GM19463 (cell line): ENCODE measurements around the gene F3.

ENCODE experiments used
- ATAC-seq: cut with Tn5 transposase; IDR thresholded peaks from one replicate; pipeline ENCODE4 v1.9.1; 2021; ENCODE audit warnings: mild to moderate bottlenecking, moderate library complexity; ENCODE audit not compliant: unreplicated experiment

Gene F3

DNA sequence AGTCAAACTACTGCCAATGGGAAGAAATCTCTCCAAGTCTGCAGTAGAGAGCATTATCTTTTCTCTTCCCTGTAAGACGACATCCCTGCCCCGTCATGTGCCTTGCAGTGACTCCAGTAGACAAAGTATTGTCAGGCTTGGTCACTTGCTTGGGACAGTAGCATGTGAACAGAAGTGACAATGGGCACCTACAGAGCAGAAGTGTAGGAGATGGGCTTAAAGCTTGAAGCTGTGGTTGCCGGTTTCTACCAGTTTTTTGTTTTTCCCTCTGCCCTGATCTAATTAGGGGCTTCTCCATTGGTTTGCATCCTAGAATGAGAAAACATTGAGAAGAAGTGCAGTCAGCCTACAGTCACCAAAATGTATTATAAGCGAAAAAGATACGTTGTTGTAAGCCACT is 12.7 kb downstream of the F3 start:
- no peak for ATAC-seq

DNA sequence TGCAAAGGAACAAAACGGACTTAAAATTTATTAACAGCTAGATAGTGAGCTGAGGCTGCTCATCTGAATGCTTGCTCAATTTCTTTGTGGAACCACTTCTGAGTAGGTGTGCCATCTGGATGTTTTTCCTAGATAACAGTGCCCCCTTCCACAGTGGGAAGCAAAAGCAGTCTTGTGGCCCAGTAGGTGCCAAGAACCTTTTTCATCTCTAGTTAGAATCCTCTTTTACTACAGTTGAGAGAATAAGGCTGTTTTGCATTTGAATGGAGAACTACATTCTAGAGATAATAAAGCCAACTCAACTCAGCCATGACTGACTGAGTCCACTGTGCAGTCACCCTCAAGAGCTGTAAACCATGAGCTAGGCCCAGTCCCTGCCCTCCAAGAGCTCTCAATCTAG is 13.3 kb downstream of the F3 start:
- ATAC-seq: no peak

DNA sequence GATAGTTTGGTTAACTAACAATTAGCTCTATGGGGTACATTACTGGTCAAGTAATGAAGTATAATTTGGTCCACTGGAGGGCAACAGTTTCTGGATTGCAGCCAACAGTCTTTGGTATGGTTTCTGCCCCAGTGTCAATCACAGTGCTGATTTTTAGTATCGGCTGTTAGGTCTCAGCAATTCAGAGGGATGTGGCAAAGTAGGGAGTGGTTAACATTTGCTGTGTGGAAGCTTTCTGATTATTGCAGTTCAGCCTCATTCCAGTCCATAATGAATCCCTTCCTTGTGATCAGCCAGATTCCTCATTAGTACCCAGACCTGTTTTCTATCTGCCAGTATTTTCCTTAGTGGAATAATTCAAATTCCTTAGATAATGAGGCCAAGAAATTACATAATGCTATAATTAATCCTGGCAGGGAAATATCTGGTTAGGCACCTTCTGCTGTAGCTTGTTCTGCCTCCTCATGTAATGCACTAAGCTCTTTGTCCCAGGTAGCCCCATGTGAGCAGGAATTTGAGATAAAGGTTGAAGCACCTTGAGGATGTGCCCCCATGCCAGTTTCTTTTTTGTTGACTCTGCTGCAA is 14.0 kb downstream of the F3 start:
- no peak for ATAC-seq

DNA sequence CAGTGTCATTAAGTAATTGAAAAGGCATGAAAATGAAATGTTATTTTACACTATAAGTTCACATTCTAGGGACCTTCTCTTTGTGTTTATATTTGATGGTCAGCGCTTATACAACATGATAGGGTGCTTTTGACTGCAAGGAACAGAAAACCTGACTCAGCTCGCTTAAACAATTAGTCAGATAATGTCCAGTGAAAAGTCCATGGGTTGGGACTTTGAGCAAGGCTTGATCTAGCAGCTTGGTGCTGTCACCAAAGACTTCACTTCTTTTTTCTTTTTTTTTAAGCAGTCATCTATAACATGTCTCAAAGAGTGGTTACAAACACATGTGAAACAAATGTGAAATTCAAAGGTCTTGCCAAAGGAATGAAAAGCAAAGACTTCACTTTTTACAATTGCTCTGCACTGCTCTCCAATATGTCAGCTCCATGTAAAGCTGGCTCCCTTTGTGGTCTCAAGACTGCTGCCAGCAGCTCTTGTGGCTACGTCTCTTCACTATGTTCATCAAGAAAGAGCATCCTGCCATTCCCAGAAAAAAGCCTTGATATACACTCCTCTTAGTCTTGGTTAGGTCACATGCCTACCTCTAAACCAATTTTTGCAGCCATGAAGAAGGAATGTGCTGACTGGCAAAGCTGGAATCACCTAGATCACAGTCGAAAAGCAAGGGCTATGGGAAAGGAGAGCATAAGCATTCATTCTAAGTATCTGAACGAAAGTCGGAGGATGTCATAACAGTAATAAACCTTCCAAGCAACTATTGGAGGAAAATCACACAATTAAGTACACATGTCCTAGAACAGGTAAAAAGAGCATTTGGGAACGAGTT is 15.2 kb downstream of the F3 start:
- ATAC-seq: no peak

DNA sequence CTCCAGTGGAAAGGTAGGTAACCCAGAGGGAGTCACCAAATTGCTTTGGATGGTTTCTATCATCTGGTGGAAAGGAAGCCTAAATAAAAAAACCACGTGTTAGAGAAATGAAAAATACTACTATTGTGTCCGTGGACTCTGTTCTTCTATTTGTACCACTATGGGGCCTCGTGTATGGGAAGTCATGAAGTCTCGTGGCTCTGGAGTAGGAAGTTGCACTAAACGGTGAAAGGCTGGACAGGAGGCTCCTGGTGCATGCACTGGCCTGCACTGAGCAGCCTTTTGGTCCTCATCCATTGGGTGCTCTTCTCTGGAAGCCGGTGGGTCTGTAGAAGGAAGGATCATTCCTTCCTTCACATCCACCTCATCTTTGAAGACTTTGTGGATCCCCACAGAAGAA is 17.0 kb downstream of the F3 start:
- ATAC-seq: no peak

DNA sequence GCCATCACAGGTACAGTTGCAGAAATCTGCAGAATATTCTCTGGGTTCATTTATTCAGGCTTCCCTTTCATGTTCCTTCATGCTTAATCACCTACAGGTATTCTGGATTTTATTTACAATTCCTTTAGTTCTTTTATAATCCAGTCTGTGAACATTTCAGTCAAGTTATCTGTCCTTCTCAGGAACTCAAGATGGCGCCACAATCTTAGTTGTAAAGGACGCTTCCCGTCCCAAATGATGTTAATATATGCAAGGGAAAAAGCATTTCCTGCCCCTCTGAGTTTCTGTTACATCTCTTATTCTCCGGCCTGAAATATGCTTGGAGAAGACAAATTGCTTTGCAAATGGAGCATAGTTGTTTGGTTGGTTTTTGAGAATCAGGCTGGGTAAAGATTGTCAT is 19.3 kb downstream of the F3 start:
- ATAC-seq: no peak

DNA sequence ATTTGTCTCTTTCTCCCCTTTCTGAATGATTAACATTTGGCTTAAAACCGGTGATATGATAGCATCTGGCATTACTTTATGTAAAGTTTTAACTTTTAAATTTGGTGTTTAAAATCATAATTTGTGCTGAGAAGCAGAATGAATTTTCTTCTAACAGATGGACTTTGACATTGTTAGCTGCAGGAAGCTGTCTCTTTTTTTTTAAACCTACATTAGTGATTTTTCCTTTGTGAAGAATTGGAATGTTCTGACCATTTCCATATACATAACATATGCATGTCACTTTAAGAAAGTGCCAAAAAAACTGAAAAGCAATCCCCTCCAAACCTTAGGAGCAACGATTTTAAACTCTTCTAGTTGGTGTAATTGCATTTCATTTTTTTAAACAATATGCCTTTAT is 22.2 kb downstream of the F3 start:
- no peak for ATAC-seq

DNA sequence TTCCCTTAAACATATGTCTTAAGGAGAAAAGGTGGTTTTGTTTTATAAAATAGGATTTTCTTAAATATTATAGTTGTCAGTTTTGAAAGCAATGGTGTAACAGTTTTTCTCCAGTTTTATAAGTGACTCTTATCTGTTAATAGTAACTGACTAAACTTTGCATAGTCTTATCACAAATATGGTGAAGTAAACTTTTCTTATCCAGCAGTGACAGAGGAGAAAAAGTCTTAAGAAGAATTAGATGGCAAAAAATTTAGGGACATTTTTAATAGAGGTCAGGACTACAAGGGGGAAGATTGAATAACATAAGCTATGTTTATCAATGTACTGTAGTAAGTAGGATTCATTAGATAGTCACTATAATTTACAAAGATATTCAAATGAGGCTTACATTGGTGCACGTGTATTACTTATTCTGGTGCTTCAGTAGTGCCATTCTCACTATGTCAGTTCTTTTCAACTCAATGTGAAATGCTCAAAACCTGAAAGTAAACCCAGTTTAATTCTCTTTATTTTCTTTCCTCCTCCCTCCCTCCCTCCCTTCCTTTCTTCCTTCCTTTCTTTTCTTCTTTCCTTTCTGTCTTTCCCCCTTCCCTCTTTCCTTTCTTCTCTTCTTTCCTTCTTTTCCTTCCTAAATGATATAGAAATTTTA is 26.1 kb downstream of the F3 start:
- ATAC-seq: no peak

DNA sequence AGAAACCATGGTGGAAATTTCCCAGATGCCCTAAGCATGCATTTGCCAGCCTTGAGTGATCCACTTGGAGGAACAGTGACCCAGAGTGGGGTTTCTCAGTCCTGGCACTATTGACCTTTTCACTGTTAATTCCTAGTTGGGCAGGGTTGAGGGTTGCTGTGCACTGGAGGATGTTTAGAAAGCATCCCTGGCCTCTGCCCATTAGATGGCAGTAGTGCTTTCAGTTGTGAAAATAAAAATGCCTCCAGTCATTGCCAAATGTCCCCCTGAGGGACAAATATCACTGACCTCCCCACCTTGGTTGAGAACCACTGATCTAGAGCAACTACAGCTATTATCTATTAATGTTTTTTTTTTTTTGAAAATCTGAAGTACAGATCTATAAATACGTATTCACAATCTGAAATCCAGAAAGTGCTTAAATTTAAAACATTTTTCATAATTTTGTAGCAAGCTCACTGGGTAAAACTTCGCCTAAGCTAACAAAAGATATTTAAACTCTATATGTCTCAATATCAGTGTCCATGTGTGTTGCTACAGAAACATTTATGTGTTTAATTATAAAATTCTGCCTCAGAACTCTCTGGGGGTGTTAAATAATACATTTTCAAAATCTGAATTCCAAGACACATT is 27.3 kb downstream of the F3 start:
- ATAC-seq: no peak

DNA sequence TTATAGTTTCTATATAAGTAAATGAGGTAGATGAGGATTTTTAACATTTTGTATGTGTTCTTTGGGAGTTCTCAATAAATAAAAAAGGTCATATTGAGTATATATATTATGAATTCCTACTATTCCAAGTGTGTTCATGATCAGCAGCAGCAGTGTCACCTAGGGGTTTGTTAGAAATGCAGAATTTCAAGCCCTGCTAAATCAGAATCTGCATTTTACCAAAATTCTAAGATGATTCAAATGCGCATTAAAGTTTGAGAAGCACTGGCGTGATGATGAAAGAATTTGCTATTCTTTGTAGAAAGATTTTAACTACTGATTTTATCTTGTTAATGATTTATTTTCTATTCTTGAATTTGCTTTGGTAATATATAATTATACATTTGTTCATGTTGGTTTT is 28.7 kb downstream of the F3 start:
- ATAC-seq: no peak

DNA sequence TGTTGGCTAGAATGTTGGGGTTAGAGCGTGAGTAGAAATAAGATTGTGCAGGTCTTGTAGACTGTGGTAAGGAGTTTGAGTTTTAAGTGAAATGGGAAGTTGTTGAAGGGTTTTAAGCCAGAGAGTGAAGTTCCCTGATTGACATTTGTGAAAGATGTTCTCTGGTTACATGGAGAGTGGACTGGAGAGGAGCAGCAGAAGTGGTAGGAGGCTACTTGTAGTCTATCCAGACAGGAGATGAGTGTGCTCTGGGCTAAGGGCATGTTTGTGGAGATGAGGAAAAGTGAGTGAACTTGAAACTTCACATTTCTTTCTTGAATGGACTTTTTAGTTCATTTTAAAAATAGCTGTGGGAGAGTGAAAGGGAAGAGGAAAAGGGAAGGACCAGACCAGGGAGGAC is 37.0 kb downstream of the F3 start:
- no peak for ATAC-seq

DNA sequence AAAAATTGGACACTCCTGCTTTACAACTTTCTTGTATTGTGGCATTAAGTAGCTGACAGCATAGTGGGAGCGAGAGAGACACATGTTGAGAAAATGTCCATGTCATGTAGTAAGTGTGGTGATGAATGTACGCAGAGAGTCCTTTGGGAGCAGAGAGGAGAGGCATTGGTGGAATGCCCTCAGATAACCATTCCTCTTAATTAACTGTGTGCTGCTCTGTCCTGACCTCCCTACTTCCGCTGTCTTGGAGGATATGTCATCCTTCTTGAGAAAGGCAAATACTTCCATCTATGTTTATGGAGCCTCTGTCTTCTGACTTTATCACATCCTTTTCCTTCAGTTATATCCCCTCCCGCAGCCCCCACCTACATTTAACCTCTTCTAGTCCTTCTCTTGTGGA is 38.4 kb downstream of the F3 start:
- ATAC-seq: no peak

DNA sequence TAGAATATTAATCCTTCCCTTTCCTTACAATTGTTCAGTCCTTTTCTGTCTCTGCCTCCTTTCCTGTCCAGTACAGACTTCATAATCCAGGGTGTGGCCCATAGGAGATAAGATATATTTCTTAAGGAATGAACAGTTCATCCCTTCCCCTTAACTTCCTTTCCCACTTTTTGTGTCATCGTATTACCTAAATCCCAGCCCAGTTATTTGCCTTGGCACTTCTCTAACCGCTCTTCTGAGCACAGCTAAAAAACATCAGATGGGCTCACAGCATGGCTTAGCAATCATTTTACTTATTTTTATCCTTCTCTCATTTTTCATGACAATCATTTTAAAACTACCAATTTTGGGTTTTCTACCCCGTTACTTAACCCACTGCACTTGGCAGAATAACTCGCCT is 39.6 kb downstream of the F3 start:
- ATAC-seq: no peak

DNA sequence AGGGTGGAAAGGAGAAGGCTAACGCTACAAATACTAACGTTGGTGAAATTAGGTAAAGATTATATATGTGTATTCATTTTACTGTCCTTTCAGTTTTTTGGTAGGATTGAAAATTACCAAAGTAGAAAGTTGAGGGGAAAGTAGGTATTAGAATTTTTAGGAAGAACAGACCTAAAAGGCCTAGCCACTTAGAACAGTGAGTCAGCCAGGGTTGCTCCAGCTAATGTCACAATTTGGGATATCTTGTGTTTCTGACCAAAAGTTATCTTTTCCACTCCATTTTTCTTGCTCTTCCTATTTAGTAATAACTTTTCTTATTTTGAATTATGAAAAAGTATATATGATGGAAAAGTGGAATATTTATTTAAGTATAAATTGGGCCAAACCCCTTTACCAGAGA is 40.1 kb downstream of the F3 start:
- no peak for ATAC-seq

DNA sequence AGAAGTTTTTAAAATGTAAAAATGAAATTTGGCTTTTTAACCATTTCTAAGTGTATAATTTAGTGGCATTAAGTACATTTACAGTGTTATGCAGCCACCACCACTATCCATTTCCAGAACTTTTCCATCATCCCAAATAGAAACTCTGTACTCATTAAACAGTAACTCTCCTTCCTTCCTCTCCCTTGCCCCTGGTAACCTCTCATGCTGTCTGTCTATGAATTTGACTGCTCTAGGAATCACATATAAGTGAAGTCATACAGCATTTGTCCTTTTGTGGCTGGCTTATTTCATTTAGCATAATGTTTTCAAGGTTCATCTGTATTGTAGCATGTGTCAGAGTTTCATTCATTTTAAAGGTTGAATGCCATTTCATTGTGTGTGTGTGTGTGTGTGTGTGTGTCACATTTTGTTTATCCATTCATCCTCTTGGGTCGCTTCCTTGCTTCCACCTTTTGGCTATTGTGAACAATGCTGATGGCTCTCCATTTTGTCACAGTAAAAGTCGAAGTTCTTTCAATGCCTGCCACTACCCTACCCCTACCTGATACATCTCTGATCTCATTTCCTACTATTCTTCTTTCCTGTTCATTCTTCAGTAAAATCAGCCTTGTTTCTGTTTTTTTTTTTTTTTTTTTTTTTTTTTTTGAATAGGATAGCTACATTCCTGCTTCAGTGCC is 45.3 kb downstream of the F3 start:
- ATAC-seq: no peak

DNA sequence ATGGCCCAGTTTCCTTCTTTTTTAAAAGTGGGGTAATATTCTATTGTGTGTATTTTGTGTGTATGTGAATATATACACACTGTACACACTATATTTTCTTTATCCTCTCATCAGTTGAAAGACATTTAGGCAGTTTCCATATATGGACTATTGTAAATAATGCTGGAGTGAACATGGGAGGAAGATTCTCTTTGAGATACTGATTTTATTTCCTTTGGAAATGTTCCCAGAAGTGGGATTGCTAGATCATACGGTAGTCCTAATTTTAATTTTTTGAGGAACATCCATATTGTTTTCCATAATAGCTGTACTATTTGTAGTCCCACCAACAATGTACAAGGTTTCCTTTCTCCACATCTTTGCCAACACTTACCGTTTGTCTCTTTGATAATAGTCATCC is 51.0 kb downstream of the F3 start:
- ATAC-seq: no peak

DNA sequence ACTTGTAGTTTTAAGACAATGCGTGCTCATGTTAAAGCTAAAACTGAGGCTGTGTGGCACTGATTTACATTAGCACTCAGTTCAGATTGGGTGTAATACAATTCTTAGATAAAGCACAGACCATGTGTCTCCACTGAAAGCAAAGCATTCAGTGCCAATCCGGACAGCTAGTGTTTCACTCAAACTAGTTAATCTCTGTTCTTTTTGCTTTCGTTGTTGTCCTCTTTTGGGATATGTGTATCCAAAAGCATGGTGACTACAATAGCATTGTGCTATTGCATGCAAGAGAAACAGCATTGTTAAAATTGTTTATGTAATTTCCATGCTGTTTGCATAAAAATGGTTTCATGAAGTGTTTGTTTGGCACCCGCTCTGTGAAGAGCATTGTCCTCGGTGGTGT is 54.6 kb downstream of the F3 start:
- ATAC-seq: no peak

DNA sequence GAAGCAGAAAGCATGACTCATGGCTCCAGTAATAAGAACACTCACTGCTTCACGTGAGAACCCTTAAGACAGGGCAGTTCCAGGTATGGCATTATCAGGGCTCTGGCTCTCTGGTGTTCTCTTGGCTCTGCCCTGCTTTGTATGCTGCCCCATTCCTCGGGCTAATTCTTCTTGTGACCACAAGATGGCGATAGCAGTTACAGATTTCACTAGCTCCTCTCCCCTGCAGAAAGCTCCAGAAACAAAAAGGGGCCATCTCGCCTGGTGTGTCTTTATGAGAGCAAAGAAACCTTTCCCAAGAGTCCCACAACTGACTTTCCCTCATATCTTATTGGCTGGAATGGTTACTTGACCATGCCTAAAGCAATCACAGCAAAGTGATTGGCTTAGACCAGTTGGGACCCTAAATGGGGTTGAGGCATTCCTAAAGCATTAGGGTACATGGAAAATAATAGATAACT is 60.1 kb downstream of the F3 start:
- ATAC-seq: peak; percentile 97

DNA sequence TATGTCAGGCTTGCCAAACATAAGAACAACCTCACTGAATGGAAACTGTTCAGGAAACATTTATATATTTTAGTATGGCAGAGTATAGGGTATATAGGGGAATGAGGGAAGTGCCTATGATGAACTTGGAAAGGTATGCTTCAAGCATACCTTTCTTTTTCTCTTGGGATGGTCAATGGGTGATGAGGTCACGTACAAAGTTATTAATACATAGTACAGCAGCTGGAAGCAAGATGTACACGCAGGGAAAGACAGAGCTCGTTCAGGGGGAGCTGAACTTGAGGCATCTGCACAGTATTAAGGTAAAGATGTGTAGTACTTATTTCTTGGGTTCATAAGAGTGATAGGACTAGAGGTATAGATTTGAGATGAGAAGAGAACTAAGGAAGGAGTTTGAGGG is 61.9 kb downstream of the F3 start:
- ATAC-seq: no peak
